Renal cortex interstitium (tissue), 11 donors: ENCODE data around the gene STX10. TPM values are rescaled to one million over a fixed set of nuclear protein-coding genes. Genes with fewer than 3 reads are reported as not detected.

Experiments
- DNase-seq, 11 donors: peaks; one replicate each; pipeline ENCODE4 v3.0.0-alpha.2; 2013; ENCODE audit warnings: low read depth in 9 of 11, low spot score in 4 of 11; ENCODE audit errors: extremely low read depth in 1 of 11
- polyA plus RNA-seq, 3 donors: library from polyadenylated mRNA; unstranded; fragments of 120-200 nt; gene quantifications; one replicate each; pipeline ENCODE4 v1.2.1, GENCODE V29; 2013; ENCODE audit not compliant: insufficient read length in 3 of 3

STX10 gene
- polyA plus RNA-seq, 3 donors, result 51.2 to 70.8 (median 60.4) TPM

- no peak for DNase-seq
Measured at GRCh38 chr19:13110099-13110610, 40.0 kb downstream of the STX10 start.

GRCh38 chr19:13109361-13110098, 40.6 kb downstream of the STX10 start:
- no peak for DNase-seq

- no peak for DNase-seq
Measured at GRCh38 chr19:13104848-13105711, 45.1 kb downstream of the STX10 start.

GRCh38 chr19:13104360-13104847, 45.8 kb downstream of the STX10 start:
- no peak for DNase-seq

- no peak for DNase-seq
Measured at GRCh38 chr19:13103581-13104359, 46.4 kb downstream of the STX10 start.

- no peak for DNase-seq
Measured at GRCh38 chr19:13102666-13103580, 47.3 kb downstream of the STX10 start, which contains the start of gene LYL1. Gene LYL1 (minus strand): TSS chr19:13102858. CDS start chr19:13101171, 1,687 bp downstream.

- no peak for DNase-seq
Measured at GRCh38 chr19:13102416-13102665, 47.8 kb downstream of the STX10 start.

- DNase-seq, result no peak
Measured at GRCh38 chr19:13101590-13102415, 48.4 kb downstream of the STX10 start.

GRCh38 chr19:13100841-13101589, 49.2 kb downstream of the STX10 start:
- DNase-seq, result no peak

GRCh38 chr19:13100031-13100588, 50.1 kb downstream of the STX10 start:
- no peak for DNase-seq

GRCh38 chr19:13099073-13099999, 50.8 kb downstream of the STX10 start:
- DNase-seq, result no peak

GRCh38 chr19:13098277-13099072, 51.7 kb downstream of the STX10 start:
- no peak for DNase-seq

GRCh38 chr19:13097463-13098258, 52.5 kb downstream of the STX10 start:
- DNase-seq, result no peak

- DNase-seq, result no peak
Measured at GRCh38 chr19:13097033-13097462, 53.1 kb downstream of the STX10 start.
